ENCODE results near the gene LRP2.
"Not testable (repeated sequence)": the region's sequence is repeated elsewhere in the genome, so short reads cannot be mapped to it uniquely, and the experiment has no call there.

The LRP2 gene

GRCh38 chr2:169172151-169172735 is 190.1 kb downstream of the LRP2 start:
- DNase-seq, result no peak

DNA sequence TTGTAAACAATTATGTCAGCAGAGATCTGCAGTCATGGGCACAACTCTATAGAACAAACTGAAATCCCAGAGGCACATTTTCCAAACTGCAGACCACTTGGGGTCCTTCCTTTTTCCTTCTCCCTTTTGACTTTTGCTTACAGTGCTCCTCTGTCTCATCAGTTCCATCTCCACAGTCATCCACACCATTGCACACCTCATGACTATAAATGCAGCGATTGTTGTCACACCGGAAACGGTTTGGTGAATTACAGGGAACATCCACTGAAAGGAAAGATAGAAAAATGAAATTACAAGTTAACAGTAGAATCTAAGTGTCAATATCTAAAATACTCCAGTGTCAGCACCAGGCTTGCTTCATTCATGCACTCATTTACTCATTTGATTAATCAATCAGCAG is 196.5 kb downstream of the LRP2 start:
- no peak for DNase-seq

DNA sequence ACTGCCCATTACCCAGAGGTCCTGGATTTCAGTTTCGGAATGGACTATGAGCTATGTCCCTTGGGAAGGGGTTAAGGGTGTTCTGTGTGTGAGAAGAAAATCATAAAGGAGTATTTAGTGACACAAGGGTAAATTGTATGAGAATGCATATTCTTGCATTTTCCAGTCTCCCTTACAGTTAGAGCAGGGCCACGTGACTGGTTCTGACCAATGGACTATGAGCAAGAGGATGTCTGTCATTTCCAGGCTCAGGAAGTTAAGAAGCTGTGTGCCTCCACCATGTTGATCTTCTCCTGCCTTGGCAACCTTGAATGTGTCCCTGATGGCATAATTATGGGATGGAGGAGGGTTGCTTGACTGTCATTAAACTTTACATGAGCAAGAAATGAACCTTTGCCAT is 198.0 kb downstream of the LRP2 start:
- no peak for DNase-seq

DNA sequence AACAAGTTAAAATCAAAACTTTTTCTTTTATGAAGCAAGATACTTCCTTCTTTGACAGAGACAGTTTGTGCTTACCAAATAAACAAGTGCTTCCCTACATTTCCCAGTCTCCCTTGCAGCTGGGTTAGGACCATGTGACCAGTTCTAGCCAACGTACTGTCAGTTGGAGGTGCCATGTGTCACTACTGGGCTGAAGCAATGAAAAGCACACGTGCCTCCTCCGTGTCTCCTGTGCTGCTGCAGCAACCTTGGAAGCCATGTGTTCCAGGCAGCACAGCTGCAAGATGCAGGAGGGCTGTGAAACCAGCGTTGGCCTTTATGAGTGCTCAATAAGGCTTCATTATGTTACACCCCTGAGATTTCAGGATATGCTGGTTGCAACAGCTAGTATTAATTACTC is 199.7 kb downstream of the LRP2 start:
- no peak for DNase-seq

DNA sequence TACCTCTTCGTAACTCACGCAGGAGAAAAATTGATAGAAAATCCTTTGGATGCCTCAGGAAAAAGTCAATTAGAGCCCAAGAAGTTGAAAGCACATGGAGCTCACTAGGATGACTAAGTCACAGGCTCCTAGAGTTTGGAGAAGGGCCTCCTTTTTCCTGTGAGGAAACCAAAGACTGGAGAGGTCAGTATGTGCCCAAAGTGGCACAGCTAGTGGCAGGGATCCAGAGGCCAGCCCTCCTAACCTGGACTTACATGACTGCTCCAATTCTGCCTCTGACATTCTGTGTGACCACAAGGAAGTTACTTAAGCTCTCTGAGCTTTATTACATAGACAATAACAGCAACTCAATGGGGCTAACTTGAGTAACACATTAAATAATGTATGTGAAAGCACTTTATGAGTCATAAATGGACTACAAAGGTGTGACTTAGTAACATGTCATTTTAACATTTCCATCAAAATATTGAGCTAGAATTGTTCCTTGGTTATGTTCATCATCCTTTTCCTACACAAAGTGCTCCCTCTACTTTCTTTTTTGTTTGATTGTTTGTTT is 201.3 kb downstream of the LRP2 start:
- no peak for DNase-seq

GRCh38 chr2:169159686-169160085 is 202.6 kb downstream of the LRP2 start:
- DNase-seq, result no peak

DNA sequence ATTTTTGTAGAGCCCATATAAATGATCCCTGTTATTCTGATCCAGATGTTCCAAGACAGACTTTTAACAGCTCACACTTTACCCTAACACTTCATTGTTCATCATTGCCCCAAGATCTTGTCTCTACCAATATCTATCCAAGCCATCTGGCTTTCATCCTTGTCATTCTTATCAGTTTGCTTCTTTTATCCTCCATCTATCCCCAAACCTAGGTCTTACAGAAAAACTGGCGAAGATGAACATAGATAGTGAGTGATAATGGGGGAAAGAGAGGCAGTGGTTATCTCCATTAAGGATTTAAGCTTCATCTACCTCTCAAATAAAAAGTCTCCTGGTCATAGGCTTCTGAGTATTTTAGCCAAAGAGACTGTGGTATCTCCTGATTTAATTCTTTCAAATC is 203.5 kb downstream of the LRP2 start:
- no peak for DNase-seq

DNA sequence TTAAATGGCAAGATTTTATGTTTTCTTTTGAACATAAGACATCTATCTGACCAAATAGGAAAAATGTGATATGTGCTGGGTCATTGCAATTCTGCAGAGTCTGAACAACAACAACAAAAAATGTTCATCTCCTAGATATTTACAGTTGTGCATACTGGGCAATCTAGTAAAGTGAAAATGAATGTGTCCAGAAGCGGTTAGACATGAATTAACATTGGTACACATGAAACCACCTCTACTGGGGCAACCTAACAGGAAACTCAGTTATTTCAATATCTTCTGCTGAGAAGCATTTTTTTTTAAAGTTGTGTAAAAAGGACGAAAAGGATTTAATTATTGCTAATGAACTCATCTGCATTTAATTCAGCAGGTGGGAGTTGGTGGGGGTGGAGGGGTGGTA is 216.1 kb downstream of the LRP2 start:
- no peak for DNase-seq

- no peak for DNase-seq
These were observed 218.3 kb downstream of the LRP2 start for GRCh38 chr2:169143998-169144397.

DNA sequence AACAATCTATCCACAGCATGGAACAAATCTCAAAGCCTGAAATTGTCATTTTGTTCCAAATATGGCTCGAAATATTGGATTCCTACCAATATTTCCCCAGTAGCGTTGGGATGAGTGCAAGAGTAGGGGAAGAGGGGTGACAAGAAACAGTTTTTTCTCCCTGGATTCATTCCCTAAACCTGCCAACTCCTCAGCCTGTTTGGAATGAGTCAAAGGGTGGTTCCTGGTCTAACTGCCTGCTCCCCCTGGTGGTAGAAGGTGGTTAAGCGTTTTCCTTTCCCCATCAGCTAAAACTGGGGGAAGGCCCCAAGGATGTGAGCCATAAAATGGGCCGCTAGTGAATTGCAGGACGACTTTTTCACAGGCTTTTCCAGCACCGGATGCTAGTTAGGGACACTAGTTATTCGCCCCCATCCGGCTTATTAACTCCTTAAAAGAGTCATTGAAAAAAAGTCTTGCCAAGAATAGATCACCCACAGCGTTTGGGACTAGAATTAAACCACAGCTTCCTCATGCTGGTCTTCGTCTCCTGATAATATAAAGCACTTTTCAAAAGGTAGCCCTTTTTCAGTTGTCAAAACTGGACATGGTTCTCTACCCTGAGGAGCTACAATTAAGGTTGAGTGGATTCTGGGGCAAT is 220.5 kb downstream of the LRP2 start:
- DNase-seq, result no peak

DNA sequence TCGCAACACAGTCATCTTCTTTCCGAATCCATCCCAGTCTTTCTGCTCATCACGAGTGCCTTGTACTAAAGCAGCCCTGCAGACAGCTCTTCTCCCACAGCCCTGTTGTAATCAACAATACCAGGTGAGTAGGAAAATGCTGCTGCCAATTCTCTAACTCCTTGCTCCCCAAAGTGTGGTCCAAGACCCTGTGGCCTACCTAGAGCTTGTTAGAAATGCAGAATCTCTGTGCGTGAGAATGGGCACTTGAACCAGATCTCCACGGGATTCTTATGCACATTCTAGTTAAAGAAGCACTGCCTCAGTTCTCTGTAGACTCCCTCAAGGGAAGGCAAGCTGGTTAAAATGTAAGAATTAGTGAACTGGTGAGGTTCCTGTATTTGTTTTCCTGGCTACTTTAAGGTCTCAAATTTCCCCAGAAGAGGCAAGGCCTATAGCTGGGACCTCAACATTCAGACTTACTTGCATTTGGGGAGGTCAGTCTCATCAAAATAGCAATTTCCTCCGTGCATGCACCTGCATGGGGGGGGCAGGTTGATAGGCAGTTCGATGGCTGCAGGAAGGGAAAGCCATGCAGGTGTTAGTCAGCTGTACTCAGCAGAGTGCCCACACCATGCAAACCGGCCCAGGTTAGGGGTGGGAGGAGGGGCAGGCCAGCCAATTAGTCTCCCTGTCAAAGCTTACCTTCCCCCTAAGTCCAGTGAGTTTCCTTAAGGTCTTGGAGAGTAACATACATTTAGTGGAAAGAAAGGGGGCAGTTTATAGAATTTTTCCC is 222.2 kb downstream of the LRP2 start:
- no peak for DNase-seq

DNA sequence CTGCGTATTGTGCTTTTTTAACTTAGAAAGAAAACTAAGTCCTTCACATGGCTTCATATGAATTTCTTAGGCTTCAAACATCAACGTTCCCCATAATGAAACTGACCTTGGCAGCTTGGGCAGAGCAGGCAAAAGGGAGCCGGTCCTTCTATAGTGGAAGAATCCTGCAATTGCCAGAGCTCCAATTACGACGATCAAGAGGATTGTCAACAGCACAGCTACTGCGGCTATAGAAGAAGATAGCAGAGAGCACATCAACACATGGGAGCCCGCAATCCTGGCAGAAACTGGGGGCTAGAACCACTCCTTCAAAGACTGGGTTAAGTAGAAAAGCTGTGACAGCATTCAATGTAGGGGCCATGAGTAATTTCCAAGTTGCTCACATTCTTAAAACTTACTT is 223.2 kb downstream of the LRP2 start:
- no peak for DNase-seq

- DNase-seq, result no peak
These were observed 224.4 kb downstream of the LRP2 start for GRCh38 chr2:169137924-169138323.

DNA sequence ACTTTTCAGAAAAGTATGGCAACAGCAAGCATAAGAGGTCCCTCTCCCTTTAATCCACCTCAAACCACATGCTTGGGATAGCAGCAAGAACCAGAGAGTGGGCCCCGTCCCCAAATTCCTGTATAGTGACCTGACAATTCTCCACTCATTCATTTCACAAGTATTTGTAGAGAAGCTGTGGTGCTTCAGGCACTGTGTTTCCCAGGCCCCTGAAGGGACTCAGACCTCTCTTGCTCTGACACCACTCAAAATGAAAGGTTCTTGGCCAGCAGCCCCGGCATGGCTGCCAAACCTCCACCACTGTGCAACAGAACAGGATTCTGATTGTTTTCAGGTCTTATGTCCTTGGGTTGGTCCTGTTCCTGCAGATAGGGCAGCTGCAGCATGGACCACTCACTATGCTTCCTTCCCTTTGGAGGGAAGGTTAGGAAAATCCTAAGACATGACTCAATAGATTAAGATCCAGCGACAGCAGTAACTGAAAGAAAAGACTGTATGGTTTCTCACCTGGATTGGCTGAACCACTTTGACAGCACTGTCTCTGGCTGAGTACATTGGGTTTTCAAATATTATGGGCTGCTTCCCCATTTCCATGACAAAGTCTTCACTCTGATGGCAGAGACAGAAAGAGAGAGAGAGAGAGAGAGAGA is 225.3 kb downstream of the LRP2 start:
- no peak for DNase-seq

DNA sequence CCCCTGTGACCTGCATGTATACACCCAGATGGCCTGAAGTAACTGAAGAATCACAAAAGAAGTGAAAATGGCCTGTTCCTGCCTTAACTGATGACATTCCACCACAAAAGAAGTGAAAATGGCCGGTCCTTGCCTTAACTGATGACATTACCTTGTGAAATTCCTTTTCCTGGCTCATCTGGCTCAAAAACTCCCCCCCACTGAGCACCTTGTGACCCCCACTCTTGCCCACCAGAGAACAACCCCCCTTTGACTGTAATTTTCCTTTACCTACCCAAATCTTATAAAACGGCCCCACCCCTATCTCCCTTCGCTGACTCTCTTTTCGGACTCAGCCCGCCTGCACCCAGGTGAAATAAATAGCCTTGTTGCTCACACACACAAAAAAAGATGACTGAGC is 225.9 kb downstream of the LRP2 start:
- not testable (repeated sequence) for DNase-seq

DNA sequence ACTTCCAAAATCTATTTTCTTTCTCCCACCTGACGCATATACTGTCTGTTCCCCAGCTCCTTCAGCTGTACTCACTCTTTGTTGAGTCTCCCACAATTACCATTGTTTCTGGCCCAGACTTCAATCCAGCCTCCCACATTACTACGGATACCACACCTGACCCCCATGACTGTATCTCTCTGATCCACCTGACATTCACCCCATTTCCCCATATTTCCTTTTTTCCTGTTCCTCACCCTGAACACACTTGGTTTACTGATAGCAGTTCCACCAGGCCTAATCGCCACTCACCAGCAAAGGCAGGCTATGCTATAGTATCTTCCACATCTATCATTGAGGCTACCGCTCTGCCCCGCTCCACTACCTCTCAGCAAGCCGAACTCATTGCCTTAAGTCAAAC is 228.1 kb downstream of the LRP2 start:
- DNase-seq, result not testable (repeated sequence)

- DNase-seq, result no peak
These were observed 230.5 kb downstream of the LRP2 start for GRCh38 chr2:169131587-169132512.

DNA sequence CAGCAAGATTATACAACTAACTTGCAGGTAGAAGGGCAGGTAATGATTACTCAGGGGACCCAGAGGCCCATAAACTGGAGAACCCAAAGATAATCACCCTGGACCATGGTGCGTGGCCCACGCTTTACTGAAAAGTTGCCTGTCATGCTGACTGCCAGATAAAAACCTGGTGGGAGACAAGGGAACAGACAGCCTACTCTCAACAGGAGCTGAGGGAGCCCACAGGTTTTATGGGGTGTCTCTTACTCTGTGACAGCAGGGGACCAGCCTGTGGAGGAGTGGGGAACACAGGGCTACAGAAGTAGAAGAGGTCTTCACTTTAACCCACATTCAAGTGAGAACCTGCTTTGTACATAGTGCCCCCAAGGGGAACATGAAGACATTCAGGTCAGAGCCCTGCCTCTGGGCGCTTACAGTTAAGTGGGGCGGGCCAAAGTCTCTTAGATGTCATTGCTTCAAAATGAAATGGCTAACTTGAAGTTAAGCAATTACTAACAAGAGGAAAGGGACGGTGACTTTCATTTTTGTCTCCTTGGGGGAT is 232.6 kb downstream of the LRP2 start:
- no peak for DNase-seq

- DNase-seq, result no peak
These were observed 242.5 kb downstream of the LRP2 start for GRCh38 chr2:169119851-169120250.

DNA sequence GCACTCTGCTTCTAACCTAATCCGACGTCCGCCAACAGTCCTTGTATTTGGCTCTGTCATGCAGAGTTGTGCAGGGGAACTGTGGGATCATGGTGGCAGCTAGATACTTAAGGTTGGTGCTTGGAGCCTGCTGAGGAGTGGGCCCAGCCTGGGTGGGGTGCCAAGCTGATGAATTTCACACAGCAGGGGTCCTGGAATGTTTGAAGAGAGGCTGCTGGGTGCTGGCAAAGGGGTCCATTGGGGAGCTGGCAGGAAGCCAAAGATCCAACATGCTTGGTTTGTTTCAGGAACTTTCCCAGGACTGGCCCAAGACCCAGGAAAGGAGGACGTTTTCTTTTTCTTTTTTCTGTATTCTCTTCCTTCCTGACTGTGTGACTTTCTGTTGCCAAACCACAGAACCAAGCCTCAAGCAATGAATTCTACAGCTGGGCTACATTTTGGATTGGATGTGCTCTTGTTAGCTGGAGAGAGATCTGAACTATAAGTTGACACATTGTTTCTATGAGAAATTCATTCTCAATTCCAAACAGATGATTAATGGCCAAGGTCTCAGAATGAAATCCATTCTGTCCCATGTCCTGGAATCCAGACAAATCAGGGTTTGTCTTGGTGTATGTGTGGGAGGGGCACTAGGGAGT is 243.1 kb downstream of the LRP2 start:
- DNase-seq, result no peak

- DNase-seq, result no peak
These were observed 244.3 kb downstream of the LRP2 start for GRCh38 chr2:169118060-169118459.

GRCh38 chr2:169116993-169117392 is 245.3 kb downstream of the LRP2 start:
- DNase-seq, result no peak

Measured in NCI-H1436 treated with DMSO at 0.1 percent for 48 hours (cell line).